DND-41 (cell line): Measurements from ENCODE around the gene YWHAQ.

Source experiments
- ATAC-seq: fragments of 200-7000 bp; cut with Tn5 transposase; 3 replicates; pipeline ENCODE4 v1.9.1; 2021; ENCODE audit warnings: low read depth; ENCODE audit not compliant: insufficient read depth
- DNase-seq: peaks from one replicate; pipeline ENCODE4 v3.0.0-alpha.2; 2020
- H2AFZ ChIP-seq: 2 replicates; pipeline ENCODE4 v1.6.0; 2012; ENCODE audit warnings: low read depth, low read length
- H3K27ac ChIP-seq: 2 replicates; pipeline ENCODE4 v1.5.1; 2012; ENCODE audit warnings: low read length, inconsistent platforms
- H3K27me3 ChIP-seq: fragments of 200-600 bp; sonication (generic); 2 replicates; pipeline ENCODE4 v1.6.0; 2012; ENCODE audit warnings: low read length, mild to moderate bottlenecking, inconsistent platforms; ENCODE audit not compliant: insufficient read depth, poor library complexity
- H3K36me3 ChIP-seq: 2 replicates; pipeline ENCODE4 v1.5.1; 2012; ENCODE audit warnings: low read length, inconsistent platforms; ENCODE audit not compliant: insufficient read depth
- H3K4me1 ChIP-seq: 2 replicates; pipeline ENCODE4 v1.5.1; 2012; ENCODE audit warnings: mild to moderate bottlenecking, low read length; ENCODE audit not compliant: insufficient read depth
- H3K4me2 ChIP-seq: 2 replicates; pipeline ENCODE4 v1.6.0; 2012; ENCODE audit warnings: mild to moderate bottlenecking, moderate library complexity, low read length, inconsistent platforms; ENCODE audit not compliant: insufficient read depth
- H3K4me3 ChIP-seq, 2 experiments: fragments of 200-600 bp in 1 of 2; shearing (Covaris generic) in 1 of 2; 2 replicates each; pipeline ENCODE4 v1.5.1; 2012 to 2016; ENCODE audit warnings: inconsistent platforms in 2 of 2, low read length in 2 of 2, mild to moderate bottlenecking in 2 of 2, low read depth in 1 of 2, moderate library complexity in 1 of 2
- H3K79me2 ChIP-seq: 2 replicates; pipeline ENCODE4 v1.6.0; 2012; ENCODE audit warnings: low read length, inconsistent platforms; ENCODE audit not compliant: insufficient read depth
- H3K9ac ChIP-seq: 2 replicates; pipeline ENCODE4 v1.6.0; 2012; ENCODE audit warnings: low read depth, mild to moderate bottlenecking, inconsistent platforms, low read length, moderate library complexity
- H3K9me3 ChIP-seq: 2 replicates; pipeline ENCODE4 v1.5.1; 2012; ENCODE audit warnings: low read length, moderate library complexity, mild to moderate bottlenecking, inconsistent platforms; ENCODE audit not compliant: insufficient read depth, severe bottlenecking
- H4K20me1 ChIP-seq: 2 replicates; pipeline ENCODE4 v1.6.0; 2012; ENCODE audit warnings: low read length; ENCODE audit not compliant: insufficient read depth
- CTCF ChIP-seq: IDR thresholded peaks from 2 replicates; pipeline ENCODE4 v1.5.1; 2012; ENCODE audit warnings: borderline replicate concordance, low read length, moderate library complexity, mild to moderate bottlenecking; ENCODE audit not compliant: poor library complexity, severe bottlenecking; ENCODE audit errors: extremely low read depth
- EZH2 ChIP-seq: IDR thresholded peaks from 3 replicates; pipeline ENCODE4 v1.6.1; 2012; ENCODE audit warnings: borderline replicate concordance, low read depth, mild to moderate bottlenecking, moderate library complexity, low read length, inconsistent platforms; ENCODE audit not compliant: severe bottlenecking

The YWHAQ gene

GRCh38 chr2:9630117-9630735 lies 571 bp downstream of the YWHAQ start:
- ATAC-seq (peak; percentile 59), DNase-seq (peak; percentile 83)
- H3K9me3 ChIP-seq: peaks cover 14% of the 10 kb centered on the region
- TF ChIP-seq EZH2: no peak
- no peak for TF ChIP-seq CTCF
- peaks cover 51% of the 10 kb centered on the region for H3K79me2 ChIP-seq
- H3K27ac ChIP-seq: peak overlapping the region; percentile 92
- H3K9ac ChIP-seq: peak overlapping the region; percentile 96
- H3K36me3 ChIP-seq: peaks cover 51% of the 10 kb centered on the region
- peaks cover 51% of the 10 kb centered on the region for H3K4me1 ChIP-seq
- H3K27me3 ChIP-seq: no peaks in the 10 kb centered on the region
- peak overlapping the region; percentile 54 to 99 for H3K4me3 ChIP-seq
- peaks cover 49% of the 10 kb centered on the region for H4K20me1 ChIP-seq
- peak overlapping the region; percentile 81 for H2AFZ ChIP-seq
- peak overlapping the region; percentile 79 for H3K4me2 ChIP-seq

- DNase-seq (peak; percentile 13), ATAC-seq (no peak)
- Histone ChIP-seq H3K9me3 (peaks cover 14% of the 10 kb centered on the region), H4K20me1 (peaks cover 54% of the 10 kb centered on the region), H3K4me3 (peak overlapping the region; percentile 54 to 99), H3K4me2 (peak overlapping the region; percentile 79), H3K27me3 (no peaks in the 10 kb centered on the region), H2AFZ (peak overlapping the region; percentile 81), H3K9ac (peak overlapping the region; percentile 96), H3K79me2 (peaks cover 59% of the 10 kb centered on the region), H3K4me1 (peaks cover 55% of the 10 kb centered on the region), H3K27ac (peak overlapping the region; percentile 92), H3K36me3 (peaks cover 56% of the 10 kb centered on the region)
- TF ChIP-seq EZH2 (no peak), CTCF (no peak)
Measured at GRCh38 chr2:9629222-9630116, 1.3 kb downstream of the YWHAQ start.

GRCh38 chr2:9627310-9627709 lies 3.5 kb downstream of the YWHAQ start:
- H3K9ac ChIP-seq: peak overlapping the region; percentile 6; the same call in 1 of the 2 replicates
- peak overlapping the region in 1 of 2 experiments; percentile 99; a peak in 2 of 4 replicates for H3K4me3 ChIP-seq
- peaks cover 66% of the 10 kb centered on the region for H3K4me1 ChIP-seq
- peaks cover 73% of the 10 kb centered on the region for H3K36me3 ChIP-seq
- H3K27ac ChIP-seq: no peak overlapping the region
- H3K4me2 ChIP-seq: peak overlapping the region; percentile 79; the same call in 1 of the 2 replicates
- peaks cover 13% of the 10 kb centered on the region for H3K9me3 ChIP-seq
- no peak overlapping the region for H2AFZ ChIP-seq
- no peaks in the 10 kb centered on the region for H3K27me3 ChIP-seq
- ATAC-seq: no peak
- peaks cover 81% of the 10 kb centered on the region for H3K79me2 ChIP-seq
- H4K20me1 ChIP-seq: peaks cover 74% of the 10 kb centered on the region
- TF ChIP-seq EZH2 (no peak), CTCF (no peak)
- no peak for DNase-seq
